ENCODE data around the gene RPL14.

DNA sequence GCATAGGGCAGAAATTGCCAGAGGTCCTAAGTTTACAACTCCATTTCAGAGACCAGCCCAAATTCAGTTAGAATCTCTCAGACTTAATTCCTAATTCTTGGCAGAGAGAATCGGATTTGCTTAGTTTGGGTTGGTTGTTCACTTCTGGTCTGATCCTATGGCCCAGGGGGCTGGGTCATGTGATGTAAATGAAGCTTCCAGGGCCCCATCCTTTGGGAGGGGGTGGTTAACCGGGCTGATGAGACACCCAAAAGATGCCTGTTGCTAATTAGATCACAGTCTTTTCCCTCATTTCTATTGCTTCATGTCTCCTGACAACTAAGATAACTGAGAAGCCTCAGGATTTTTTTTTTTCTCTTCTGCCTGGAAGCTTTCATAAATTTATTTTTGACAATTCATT lies 37.6 kb downstream of the RPL14 start:
- TF ChIP-seq, protein P1, sequence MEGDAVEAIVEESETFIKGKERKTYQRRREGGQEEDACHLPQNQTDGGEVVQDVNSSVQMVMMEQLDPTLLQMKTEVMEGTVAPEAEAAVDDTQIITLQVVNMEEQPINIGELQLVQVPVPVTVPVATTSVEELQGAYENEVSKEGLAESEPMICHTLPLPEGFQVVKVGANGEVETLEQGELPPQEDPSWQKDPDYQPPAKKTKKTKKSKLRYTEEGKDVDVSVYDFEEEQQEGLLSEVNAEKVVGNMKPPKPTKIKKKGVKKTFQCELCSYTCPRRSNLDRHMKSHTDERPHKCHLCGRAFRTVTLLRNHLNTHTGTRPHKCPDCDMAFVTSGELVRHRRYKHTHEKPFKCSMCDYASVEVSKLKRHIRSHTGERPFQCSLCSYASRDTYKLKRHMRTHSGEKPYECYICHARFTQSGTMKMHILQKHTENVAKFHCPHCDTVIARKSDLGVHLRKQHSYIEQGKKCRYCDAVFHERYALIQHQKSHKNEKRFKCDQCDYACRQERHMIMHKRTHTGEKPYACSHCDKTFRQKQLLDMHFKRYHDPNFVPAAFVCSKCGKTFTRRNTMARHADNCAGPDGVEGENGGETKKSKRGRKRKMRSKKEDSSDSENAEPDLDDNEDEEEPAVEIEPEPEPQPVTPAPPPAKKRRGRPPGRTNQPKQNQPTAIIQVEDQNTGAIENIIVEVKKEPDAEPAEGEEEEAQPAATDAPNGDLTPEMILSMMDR (IDR thresholded peaks at IDR 0.05; ENCODE audit: low read length), result no peak
- TF ChIP-seq EZH2 (IDR thresholded peaks at IDR 0.05; ENCODE audit: borderline replicate concordance, low read length), result no peak

Measured in OCI-LY1 (cell line).